Activated T-cell treated with anti-CD3 and anti-CD28 coated beads, Interleukin-2, amount 50 U/mL, for 1 hour (primary cell): Measurements from ENCODE around the gene UFSP1.
"Not testable (repeated sequence)": the region's sequence is repeated elsewhere in the genome, so short reads cannot be mapped to it uniquely, and the experiment has no call there.

Source experiments
- DNase-seq: peaks from one replicate; pipeline ENCODE4 v3.0.0-alpha.2; 2020

The UFSP1 gene

DNA sequence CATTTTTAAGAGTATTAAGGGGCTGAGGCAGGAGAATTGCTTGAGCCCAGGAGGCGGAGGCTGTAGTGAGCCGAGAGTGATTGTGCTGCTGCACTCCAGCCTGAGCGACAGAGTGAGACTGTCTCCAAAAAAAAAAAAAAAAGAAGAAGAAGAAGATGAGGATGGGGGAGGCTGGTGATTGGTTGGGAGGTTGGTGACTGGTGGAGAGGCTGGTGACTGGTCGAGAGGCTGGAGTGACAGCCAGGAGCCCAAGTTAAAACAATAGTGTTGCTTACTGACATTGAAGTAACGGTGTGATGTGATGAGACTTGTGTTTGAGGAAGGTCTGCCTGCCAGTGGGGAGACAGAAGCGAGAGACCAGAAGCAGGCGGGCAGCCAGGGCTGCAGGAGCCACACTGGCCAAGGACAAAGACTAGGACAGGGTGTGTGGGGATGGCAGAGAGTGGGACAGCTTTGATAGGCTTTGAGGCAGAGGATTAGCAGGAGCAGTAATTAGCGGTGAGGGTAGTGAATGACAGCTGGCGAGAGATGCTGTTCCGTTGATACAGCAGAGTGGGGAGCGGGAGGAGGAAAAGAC is 9.7 kb downstream of the UFSP1 start:
- DNase-seq = no peak

DNA sequence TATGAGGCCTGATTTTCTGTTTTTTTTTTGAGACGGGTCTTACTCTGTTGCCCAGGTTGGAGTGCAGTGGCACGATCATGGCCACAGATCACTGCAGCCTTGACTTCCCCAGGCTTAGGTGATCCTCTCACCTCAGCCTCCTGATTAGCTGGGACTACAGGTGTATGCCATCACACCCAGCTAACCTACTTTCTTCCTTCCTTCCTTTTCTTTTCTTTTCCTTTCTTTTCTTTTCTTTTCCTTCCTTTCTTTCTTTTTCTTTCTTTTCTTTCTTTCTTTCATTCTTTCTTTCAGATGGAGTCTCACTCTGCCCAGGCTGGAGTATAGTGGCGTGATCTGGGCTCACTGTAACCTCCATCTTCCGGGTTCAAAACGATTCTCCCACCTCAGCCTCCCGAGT is 10.8 kb downstream of the UFSP1 start:
- no peak for DNase-seq

DNA sequence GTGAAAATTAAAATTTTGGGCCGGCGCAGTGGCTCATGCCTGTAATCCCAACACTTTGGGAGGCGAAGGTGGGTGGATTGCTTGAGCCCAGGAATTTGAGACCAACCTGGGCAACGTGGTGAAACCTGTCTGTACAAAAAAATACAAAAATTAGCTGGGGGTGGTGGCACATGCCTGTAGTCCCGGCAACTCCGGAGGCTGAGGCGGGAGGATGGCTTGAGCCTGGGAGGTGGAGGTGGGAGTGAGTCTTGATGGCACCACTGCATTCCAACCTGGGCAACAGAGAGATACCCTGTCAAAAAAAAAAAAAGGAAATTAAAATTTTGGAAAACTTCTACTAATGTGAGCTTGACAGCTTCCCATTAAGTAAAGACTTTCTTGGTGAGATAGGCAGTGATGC is 11.5 kb downstream of the UFSP1 start:
- no peak for DNase-seq

DNA sequence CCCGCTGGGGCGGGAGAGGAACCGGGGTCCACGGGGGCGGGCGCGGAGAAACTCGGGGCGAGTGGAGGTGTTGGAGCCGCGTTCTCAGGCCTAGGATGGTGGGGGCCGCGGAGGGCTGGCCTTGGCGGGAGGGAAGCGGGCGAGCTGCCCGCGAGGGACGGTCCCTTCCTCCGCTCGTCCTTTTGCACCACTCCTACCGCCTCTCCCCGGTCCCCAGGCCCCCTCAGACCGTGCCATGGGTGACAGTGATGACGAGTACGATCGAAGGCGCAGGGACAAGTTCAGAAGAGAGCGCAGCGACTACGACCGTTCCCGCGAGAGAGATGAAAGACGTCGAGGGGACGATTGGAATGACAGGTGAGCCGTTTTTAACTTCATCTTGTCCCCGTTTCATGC is 14.2 kb downstream of the UFSP1 start:
- DNase-seq = no peak

DNA sequence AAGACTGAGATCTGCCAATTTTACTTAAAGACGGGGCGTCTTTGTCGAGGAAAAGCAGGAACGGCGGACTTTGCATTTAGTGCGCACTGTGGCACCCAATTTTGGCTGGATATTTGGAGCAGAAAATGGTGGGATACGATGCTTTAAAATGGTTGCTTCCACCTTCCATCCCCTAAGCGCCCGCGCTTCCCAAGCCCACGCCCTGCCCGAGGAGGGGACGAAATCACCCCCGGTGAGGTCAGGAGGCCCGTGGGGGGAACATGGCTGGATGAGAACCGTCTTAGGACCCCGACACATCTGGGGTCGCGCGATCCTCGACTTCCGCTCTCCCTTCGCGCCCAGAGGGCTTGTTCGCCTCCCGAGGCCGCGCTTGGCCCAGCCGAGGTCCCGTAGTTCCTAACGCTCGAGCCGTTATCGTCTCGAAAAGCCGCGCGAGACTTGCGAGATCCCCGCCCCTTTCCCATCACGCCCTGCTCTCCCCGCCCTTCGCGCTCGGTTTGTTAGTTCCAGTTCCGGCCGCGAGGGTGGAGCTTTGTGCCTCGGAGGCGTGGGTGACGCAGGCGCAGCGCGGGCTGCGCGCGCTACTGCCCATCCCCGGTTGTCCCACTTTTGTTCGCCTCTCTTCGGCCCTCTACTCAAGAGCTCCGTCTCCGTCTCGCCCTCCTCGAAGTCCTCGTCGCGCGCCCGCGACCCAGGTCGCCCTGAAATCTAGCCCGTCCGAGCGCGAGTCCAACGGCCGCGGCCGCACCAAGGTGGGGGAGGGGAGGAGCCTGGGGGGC is 14.7 kb downstream of the UFSP1 start, which contains the start of gene SRRT:
Gene SRRT (plus strand): TSS at position 527 of the 779 bp plus-strand sequence. CDS start 488 bp downstream, outside the sequence.
- DNase-seq = peak; percentile 97

DNA sequence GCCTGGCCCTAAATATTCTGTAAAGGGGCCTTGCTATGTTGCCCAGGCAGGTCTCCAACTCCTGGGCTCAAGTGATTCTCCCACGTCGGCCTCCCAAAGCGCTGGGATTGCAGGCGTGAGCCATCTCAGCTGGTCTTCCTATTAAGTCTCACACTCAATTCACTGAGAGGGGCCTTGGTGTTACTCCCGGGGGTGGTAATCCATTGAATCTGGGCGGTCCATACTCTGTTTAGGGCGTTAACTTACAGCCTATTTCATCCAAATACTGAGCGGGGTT is 15.3 kb downstream of the UFSP1 start:
- no peak for DNase-seq

DNA sequence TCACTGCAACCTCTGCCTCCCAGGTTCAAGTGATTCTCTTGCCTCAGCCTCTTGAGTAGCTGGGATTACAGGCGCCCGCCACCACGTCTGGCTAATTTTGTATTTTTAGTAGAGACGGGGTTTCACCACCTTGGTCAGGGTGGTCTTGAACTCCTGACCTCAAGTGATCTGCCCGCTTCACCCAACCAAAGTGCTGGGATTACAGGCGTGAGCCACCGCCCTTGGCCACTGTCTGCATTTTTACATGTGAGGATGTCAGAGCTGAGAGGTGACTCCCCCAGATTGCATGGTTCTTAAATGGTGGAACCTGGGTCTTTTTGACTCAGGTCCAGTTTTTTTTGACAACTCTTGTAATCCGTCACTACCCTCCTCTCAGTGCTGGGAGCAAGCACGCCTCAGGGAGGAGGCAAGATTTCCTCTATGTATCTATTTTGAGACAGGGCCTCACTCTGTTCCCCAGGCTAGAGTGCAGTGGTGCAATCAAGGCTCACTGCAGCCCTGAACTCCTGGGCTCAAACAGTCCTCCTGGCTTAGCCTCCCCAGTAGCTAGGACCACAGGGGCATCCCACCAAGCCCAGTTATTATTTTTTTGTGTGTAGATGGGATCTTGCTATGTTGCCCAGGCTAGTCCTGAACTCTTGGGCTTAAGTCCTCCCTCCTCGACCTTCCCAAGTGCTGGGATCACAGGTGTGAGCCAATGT is 15.8 kb downstream of the UFSP1 start:
- no peak for DNase-seq

DNA sequence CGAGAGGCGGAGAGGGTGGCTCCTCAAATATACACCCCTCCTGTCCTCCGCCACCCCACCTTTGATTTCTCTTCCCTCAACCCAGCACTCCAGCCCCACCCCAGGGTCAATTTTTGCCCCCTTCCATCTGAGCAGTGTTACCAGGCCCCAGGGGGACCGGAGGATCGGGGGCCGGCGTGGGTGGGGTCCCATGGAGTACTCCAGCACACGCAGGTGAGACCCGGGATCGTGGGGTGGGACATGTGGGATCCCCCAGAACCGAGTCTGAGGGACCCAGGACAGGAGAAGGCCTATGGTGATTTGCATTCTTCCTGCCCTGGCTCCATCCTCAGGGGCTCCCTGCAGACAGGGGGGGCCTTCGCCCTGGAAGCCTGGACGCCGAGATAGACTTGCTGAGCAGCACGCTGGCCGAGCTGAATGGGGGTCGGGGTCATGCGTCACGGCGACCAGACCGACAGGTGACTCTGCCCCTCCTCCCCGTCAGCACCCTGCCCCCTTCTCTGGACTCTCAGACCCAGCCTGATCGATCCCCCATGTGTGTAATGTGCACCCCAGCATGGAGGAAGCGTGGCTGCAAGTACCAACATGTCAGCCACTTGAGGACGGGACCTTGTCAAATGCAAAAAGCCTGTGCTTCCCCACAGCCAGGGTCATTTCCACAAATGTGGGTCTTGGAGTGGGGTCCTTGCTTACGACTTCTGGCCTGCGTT is 21.6 kb downstream of the UFSP1 start:
- DNase-seq = no peak

DNA sequence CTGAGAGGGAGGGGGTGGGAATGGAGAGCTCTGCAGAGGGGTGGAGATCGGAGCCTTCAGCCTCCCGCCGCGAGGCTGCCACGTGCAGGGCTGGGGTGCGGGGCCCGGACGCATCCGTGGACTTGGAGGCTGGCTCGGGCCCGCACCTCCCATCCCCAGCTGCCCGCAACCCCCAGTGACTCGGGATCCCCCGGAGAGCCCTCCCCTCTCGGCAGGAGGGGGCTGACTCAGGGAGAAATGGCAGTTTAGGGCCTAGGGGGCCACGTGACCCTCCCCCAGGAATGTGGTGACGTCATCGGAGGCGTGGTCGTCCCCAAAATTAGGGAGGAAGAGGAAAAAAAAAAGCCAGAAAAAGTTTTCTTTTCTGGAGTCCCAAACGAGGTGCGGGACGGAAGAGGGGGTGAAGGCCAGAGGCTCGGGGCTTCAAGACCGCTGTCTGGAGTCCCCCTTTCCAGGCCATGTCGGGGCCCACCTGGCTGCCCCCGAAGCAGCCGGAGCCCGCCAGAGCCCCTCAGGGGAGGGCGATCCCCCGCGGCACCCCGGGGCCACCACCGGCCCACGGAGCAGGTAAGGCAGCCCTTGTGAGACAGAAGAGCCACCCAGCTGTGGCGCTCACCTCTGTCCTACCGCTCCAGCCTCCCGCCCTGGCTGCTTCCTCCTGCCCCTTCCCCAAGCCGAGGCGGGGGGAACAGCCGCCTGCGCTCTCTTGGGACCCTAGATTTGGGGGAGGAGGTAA is 22.3 kb downstream of the UFSP1 start, which contains the start of gene TRIP6:
Gene TRIP6 (plus strand): TSS at position 348 of the 736 bp plus-strand sequence. CDS start 111 bp downstream, at position 459.
- DNase-seq = peak; percentile 59

DNA sequence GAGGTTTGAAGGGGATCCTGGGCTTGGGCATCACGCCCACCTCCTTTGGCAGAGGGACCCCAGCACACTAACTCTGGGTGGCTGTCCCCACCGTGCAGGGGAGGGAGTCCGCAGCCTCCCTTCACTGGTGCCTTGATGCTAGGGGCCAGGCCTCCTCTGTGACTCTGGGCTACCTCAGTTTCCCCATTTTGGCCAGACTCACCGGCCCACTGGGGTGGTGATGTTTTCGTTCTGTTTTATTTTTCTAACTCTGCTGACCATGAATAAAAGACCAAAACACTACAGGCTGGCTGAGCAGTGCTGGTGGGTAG is 22.8 kb downstream of the UFSP1 start:
- DNase-seq = no peak

DNA sequence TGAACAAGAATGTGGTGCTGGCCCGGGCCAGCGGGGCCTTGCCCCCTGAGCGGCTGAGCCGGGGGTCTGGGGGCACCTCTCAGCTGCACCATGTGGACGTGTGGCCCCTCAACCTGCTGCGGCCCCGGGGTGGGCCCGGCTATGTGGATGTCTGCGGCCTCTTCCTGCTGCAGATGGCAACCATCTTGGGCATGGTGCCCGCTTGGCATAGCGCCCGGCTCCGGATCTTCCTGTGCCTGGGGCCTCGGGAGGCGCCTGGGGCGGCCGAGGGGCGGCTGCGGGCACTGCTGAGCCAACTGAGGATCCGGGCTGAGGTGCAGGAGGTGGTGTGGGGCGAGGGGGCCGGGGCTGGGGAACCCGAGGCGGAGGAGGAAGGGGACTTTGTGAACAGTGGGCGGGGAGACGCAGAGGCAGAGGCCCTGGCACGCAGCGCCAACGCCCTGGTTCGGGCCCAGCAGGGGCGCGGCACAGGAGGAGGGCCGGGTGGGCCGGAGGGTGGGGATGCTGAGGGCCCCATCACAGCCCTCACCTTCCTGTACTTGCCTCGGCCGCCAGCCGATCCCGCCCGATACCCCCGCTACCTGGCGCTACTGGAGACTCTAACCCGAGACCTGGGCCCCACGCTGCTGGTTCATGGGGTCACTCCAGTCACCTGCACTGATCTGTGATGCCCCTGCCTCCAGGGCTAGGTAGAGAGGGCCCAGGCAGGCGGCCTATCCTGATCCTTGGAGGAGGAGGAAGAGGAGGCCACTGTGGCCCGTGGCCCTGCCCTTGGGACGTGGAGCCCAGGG is 23.4 kb downstream of the UFSP1 start:
- DNase-seq = peak; percentile 50

DNA sequence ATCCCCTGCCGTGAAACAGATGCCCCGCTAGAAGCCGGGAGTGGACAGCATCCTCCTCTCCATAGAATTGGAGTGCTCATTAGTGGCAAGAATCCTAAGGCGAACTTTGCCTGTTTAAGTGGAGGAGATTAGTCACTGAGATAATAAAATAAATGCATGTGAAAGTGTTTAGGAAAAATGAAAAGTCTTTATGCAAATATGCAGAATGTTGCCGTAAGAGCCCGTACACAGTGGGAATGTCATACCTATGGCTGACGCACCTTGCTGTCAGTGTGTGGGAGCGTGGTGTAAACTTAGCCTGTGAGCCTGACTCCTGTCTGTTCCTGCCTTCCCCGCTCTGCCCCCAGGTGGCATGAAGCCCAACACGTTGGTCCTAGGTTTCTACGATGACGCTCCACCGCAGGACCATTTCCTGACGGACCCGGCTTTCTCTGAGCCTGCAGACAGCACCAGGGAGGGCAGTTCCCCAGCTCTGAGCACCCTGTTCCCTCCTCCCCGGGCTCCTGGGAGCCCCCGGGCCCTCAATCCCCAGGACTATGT is 24.1 kb downstream of the UFSP1 start:
- no peak for DNase-seq

DNA sequence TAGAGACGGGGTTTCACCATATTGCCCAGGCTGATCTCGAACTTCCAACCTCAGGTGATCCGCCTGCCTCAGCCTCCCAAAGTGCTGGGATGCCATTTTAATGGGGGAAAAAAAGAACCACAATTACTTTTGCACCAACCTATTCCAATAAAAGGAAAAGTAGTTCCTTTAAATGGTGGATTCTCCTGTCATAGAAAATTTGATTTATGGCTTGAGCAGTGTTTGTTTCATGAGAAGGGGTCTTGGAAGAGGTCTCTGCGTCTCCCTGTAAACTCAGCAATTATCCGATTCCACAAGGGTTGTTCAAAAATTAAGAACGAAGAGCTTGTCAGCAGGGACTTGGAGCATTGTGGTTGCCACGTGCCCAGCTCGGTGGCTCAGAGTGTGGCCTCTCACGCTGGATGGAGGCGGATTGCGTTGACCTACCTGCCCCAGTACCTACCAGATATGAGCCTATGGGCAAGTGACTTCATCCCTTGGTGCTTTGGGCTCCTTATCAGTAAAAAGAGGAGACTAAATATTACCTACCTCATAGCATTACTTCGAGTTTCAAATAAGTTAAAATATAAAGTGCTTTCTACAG is 25.2 kb downstream of the UFSP1 start:
- DNase-seq = no peak

DNA sequence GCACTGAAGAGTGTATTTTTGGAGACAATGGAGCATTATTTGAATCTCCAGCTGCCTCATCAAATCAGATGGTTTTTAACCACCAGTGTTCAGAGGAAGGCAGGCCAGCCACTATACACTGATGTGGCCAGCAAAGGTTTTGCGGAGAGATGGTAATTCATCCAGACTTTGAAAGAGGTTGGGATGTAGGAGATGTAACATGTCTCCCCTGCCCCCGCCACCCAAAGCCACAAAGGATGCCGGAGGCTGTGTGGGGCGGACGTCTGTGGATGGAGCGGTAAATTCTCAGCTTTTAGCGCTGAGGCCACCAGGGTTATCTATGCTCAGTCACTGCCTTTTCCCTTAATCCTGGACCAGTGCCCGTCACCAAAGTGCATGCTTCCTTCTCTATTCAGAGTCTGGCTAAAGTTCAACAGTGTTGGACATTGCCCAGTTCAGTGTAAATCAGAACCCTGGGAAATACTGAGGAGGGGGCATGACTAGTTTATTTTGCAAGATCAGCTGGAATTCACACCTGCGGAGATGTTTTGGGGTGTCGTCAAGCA is 26.0 kb downstream of the UFSP1 start:
- no peak for DNase-seq

DNA sequence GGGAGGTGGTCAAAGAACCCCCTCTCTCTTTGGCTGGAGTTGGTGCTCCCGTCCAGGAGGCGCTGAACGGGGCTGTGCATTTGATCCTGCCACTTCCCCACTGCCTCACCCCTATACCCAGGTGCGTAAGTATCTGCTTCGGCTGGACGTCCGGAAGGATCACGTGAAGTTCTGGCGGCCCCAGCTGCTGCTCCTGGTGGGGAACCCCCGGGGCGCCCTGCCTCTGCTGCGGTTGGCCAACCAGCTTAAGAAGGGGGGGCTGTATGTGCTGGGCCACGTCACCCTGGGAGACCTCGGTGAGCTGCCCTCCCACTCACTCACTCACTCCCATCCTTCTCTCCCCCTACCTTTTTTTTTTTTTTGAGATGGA is 27.9 kb downstream of the UFSP1 start:
- no peak for DNase-seq

DNA sequence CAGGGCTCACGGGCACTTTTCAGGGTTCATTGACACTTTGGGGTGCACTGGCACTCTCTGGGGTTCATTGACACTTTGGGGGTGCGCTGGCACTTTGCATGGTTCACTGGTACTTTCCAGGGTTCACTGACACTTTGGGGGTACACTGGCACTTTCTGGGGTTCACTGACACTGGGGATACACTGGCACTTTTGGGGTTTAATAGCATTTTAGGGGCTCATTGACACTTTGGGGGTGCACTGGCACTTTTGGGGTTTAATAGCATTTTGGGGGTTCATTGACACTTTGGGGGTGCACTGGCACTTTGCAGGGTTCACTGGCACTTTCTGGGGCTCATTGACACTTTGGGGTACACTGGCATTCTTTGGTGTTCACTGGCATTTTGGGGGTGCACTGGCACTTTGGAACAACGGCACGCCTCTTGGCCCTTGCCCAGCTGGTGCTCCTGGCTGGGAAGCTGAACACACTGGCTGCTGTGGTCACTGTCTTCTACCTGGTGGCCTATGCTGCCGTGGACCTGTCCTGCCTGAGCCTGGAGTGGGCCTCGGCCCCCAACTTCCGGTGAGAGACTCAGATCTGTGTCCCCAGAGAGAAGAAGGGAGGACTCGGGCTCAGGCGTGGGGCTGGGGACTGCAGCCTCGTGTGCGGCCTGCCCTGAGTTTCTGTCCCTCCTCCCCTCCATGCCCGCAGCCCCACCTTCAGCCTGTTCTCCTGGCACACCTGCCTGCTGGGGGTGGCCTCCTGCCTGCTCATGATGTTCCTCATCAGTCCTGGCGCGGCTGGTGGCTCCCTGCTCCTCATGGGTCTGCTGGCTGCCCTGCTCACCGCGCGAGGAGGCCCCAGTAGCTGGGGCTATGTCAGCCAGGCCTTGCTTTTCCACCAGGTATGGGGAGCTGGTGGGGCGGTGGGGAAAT is 28.6 kb downstream of the UFSP1 start:
- DNase-seq = no peak

DNA sequence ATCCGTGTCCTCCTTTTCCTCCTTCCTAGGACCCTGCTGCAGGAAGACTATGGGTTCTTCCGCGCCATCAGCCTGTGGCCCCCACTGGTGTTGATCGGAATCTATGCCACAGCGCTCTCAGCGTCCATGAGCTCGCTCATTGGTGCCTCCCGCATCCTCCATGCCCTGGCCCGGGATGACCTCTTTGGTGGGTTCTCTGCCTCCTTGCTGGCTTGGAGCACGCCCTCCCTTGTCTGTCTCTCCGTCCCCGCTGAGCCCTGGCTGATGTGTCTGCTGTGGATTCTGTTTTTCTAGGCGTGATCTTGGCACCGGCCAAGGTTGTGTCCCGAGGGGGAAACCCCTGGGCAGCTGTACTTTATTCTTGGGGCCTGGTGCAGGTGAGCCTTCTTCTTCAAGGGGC is 29.7 kb downstream of the UFSP1 start:
- no peak for DNase-seq

DNA sequence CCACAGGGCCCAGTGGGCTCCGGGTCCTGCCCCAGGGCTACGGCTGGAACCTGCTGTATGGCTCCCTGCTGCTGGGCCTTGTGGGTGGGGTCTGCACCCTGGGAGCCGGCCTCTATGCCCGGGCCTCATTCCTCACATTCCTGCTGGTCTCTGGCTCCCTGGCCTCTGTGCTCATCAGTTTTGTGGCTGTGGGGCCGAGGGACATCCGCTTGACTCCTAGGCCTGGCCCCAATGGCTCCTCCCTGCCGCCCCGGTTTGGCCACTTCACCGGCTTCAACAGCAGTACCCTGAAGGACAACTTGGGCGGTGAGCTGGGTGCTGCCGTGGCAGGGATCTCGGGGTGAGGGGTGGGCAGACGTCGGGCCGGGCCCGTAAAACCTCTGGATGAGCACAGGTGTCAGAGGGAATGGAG is 32.6 kb downstream of the UFSP1 start:
- DNase-seq = no peak

DNA sequence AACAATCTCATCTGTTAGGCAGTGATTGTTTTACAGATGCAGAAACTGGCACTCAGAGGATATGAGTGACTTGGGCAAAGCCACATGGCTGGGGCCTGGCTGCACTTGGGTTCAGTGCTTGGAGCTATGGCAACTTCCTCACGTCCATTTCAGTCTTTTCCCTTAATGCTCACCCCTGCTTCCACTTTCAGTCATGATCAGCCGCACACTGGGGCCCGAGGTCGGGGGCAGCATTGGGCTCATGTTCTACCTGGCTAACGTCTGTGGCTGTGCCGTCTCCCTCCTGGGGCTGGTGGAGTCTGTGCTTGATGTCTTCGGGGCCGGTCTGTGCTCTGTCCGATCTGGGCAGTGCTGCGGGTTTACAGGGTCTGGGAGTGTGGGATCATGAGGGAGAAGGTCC is 34.0 kb downstream of the UFSP1 start:
- no peak for DNase-seq

DNA sequence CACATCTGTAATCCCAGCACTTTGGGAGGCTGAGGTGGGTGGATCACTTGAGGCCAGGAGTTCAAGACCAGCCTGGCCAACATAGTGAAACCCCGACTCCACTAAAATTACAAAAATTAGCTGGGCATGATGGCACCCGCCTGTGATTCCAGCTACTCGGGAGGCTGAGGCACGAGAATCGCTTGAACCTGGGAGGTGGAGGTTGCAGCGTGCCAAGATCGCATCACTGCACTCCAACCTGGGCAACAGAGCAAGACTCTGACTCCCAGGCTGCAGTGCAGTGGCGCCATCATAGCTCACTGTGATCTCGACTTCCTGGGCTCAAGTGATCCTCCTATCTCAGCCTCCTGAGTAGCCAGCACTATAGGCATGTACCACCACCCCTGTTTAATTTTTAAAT is 34.6 kb downstream of the UFSP1 start:
- DNase-seq = not testable (repeated sequence)
